DMS 273 (cell line): ENCODE data around the gene SBK2.

Source experiments
- DNase-seq: peaks from one replicate; lab custom pipeline; 2025; ENCODE audit not compliant: unreplicated experiment; lab: John Stamatoyannopoulos, UW

Gene SBK2

DNA sequence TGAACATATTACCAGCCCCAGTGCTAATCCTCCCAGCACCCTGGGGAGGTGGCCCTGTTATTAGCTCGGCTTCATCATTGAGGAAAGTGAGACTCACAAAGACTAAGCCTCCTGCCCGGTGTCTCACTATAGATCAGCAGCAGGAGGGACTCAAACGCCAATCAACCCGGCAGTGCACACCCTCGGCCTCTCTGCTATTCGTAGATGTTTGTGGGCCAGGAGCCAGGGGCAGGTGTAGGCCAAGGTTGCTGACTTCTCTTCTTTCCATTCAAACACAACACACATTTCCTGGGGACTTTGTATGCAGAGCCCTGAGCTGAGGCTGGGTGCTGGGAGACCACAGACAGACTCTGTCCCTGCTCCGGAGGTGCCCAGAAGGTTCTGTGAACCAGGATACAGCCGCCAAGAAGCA, 17.8 kb upstream of the SBK2 start:
- no peak for DNase-seq

DNA sequence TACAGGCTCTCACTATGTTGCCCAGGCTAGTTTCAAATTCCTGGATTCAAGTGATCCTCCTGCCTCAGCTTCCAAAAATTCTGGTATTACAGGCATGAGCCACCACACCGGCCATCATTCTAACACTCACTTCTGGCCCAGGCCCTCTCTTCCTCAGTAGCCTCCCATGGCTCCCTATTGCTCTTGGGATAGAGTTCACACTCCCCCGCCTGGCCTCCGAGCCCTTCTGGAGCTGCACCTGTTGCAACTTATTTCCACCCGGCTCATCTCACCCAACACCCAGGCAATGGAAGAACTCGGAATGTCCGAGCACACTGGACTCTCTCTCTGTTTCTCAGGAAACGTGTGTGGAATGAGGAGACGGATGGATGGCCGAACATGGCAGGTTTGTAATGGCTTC, 17.4 kb upstream of the SBK2 start:
- no peak for DNase-seq

DNA sequence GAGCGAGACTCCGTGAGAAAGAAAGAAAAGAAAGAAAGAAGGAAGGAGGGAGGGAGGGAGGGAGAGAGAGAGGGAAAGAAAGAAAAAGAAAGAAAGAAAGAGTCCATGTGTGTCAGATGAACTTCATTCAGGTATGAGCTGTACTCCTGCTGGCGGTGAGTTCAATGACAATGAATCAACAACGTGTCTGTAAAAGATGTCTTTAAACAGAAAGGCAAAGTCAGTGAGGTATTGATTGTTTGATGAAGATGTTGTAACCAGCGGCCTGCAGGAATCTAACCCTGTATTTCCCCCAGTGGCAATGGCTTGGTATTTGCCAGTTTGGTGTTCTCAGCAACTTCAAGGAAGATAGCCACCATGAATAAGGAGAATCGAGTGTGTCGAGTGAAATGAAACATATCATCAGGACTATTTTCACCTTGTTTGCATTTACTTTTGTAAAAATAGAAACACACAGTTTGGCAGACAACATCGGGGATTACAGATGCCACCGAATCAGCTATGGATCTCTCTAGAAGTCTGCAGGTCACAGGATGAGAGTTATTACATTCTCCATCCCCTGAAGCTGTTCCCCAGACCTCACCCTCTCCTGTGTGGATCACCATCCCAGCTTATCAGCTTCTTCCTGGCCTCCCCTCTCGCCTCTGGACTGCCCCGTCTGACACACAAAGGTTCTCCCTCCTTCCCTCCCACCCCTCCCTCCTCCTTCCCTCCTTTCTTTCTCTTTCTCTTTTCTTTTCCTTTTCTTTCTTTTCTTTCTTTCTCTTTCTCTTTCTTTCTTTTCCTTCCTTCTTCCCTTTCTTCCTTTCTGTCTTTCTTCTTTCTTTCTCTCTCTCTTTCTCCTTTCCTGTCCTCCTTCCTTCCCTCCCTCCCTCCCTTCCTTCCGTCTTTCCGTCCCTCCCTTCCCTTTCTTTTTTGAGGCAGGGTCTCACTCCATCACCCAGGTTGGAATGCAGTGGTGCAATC, 16.6 kb upstream of the SBK2 start:
- no peak for DNase-seq

DNA sequence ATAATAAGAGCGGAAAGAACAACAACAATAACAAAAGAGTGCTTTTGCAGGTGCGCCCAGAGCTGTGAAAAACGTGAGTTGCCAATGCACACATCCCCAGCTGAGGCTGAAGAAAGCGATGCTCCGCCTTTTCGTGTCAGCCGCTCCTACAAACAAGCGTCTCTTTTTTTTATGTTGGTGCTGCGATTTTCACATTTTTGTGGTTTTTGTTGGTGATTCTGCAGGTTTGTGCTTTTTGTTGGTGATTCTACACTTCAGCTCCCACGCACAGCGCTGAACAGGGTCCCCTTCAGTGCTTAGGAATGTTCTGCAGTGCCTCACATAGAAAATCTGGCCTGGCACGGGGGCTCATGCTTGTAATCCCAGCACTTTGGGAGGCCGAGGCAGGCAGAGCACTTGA, 15.7 kb upstream of the SBK2 start:
- no peak for DNase-seq

DNA sequence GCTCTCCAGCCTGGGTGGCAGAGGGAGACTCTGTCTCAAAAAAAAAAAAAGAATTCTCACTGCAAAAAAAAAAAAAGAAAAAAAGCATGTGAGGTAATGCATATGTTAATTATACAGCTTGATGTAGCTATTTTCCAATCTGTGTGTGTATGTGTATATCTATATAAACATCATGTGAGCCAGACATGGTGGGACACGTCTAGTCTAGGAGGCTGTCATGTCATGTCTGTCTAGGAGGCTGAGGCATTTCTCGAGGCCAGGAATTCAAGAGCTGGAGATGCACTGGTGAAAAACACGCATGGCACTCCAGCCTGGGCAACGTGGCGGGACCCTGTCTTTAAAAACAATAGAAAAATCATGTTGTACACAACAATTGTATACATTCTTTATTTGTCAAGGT, 15.3 kb upstream of the SBK2 start:
- no peak for DNase-seq

DNA sequence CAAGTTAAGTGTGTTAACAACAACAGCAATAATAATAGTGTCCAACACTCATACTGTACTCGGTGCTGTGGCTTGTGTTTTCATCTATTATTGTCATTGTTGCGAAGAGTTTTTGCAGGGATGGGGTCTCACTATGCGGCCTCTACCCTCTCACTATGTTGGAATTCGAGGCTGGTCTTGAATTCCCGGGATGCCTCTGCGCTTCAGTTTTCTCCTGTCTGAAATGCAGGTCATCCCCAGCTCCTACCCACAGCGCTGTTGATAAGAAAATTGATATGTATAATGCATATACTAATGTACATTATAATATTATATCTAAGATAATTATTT, 13.4 kb upstream of the SBK2 start:
- no peak for DNase-seq

DNA sequence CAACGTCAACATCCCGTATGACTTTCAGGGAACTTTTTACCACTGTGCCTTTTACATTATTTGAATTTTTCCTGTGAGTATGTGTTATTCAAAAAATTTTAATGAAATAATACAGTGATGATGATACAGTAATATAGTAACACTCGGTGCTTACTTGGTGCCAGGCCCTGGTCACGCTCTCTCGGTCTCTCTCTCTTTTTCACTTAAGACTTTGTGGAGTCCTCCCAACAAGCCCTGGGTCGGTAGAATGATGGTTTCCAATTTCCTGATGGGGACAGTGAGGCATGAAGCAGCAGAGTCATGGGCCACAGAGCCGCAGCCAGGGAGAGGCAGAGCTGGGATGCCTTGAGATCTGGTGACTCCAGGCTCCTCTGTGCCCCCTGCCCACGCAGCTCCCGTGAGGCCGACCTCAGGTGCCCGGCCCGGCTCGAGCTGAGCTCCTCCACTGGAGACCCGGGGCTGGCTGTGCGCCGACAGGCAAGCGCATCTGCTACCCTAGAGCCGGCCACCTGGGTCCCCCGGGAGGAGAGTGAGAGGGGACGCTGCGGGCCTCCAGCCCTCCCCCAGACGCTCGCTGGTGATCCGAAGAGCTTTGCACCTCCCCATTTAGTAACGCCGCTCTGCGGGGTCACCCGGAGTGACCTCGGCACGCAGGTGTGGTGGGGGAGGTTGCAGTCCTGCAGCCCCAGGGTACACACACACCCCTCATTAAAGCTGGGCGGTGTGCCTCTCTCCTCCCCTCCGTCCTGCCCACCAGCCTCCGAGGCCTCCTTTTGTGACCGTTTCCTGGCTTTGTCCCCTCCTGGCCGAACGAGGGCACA, 12.8 kb upstream of the SBK2 start:
- DNase-seq, result peak; percentile 58

DNA sequence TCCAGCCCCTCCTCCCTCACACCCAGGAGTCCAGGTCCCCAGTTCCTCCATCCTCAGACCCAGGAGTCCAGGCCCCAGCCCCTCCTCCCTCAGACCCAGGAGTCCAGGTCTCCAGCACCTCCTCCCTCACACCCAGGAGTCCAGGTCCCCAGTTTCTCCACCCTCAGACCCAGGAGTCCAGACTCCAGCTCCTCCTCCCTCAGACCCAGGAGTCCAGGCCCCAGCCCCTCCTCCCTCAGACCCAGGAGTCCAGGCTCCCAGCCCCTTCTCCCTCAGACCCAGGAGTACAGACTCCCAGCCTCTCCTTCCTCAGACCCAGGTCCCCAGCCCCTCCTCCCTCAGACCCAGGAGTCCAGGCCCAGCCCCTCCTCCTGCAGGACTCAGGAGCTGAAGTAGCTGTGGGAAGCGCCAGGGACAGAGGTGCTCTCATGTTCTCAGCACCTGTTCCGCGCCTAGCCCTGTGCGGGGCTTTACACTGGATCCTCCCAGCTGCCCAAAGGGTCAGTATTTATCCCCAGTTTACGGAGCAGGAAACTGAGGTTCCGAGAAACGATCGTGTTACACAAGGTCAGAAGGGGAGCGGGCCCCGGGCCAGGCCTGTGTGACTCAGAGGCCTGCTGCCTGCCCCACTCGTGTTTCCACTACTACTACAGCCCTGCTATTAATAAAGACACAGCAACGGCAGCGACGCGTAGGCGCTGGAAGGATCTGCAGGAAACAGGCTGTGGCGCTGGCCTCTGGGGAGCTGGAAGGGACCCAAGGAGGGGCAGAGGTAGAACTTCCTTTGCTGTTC, 10.1 kb upstream of the SBK2 start:
- no peak for DNase-seq

DNA sequence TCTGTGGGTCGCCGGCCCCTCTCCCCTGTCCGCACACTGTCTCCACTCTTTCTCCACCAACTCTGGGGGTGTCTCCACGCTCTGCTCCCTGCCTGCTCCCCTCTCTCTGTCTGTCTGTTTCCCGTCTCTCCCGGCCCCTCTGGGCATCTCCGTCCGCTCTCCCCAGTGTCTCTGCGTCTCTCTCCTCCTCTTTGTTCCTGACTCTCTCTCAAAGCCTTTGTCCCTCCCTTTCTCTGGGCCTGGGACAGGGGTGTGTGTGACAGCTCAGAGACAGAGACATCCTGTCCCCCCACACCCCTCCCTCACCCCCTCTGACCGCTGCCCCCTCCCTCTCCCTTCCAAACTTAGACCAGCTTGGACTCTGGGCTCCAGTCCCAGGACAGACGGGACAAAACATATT, 9.1 kb upstream of the SBK2 start:
- DNase-seq, result no peak

DNA sequence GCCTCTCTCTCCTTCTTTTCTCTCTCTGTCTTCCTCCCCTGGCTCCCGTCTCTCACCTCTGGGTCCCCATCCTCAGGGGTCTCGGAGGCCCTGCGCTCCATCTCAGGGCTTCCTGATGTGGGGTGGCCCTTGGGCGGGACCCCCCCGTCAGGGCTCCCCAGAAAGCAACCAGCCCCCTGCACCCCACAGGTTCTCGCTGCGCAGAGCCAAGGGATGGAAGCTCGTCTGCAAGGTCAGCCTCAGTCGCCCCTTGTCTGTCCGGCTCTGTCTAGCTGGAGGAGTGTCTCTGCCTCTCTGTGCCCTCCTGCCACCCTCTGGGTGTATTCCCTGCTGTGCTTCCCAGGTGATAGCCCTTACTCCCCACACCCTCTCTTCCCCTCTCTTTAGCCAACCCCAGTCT, 8.5 kb upstream of the SBK2 start, which contains the start of gene SBK3:
SBK3 (minus strand) TSS at position 101 of the 400 bp plus-strand sequence; CDS start at position 101, 0 bp downstream.
- no peak for DNase-seq

DNA sequence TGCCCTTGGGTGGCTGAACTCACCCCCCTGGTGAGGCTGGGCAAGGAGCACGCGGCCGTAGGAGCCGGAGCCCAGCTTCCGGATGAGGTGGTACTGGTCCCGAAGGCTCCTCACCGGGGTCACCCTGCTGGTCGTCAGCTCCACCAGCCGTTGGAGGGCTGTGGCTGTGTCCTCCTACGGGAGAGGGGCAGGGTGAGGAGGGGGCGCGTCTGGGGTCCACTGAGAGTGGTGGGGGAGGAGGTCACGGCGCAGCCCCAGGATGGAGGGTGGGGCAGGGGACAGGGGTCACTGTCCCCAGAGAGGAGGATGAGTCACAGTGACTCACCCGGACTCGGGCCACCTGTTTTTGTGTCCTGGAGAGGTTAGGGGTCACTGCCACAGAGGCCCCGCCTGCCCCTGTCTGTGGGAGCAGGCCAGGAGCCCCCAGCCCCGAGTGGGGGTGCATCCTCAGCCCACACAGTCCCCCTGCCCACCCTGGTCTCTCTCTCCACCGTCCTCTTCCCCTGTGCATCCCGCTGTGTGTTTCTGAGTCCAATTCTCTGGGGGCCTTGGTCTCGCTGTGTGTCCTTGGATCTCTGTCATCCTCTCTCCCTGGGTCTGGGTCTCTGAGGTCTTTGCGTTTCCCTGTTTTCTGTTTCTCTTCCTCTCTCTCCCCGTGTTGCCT, 8.0 kb upstream of the SBK2 start:
- DNase-seq, result no peak

DNA sequence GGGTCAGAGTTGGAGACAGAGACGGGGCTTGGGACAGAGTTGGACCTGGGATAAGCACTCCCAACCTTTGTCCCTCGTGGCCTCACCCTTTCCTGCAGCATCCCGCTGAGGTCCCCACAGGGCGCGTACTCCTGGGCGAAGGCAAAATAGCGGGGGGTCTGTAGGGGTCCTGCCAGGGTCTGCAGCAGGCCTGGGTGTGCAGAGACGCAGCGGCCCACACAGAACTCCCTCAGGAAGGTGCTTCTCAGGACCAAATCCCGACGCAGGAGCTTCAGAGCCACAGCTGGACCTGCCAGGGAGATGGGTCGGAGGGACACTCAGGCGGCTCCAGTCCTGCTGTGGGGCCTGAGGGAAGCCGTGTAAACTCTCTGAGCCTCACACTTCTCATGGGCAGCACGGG, 7.1 kb upstream of the SBK2 start:
- no peak for DNase-seq

DNA sequence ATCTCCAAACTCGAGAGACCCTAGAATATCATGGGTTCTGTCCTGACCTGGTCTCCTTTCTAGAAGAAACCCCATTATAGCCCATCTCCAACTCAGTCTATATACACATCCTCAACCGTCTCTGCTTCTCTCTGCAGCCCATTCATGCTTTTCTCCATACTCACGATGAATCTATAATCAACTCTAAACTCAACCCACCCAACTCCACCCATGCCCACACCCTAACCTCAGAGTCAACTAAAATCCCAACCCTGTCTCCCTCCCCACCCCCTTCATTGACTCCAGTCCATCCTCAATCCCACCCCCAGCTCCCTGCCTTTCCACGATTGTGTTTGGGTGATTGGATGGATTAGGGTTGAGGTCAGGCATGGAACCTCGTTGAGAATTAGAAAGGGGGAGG, 6.6 kb upstream of the SBK2 start:
- no peak for DNase-seq

DNA sequence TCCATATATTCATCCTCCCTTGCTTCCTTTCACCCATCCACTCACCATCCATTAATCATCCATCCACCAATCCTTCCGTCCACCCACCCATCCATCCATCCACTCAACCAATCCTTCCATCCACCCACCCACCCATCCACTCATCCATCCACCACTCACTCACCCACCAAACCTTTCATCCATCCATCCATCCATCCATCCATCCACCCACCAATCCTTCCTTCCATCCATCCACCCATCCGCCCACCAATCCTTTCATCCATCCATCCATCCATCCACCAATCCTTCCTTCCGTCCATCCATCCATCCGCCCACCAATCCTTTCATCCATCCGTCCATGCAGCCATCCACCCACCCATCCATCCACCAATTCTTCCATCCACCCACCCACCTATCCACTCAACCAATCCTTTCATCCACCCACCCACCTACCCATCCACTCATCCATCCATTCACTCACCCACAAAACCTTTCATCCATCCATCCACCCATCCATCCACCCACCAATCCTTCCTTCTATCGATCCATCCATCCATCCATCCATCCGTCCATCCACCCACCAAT, 5.4 kb upstream of the SBK2 start:
- DNase-seq, result no peak

DNA sequence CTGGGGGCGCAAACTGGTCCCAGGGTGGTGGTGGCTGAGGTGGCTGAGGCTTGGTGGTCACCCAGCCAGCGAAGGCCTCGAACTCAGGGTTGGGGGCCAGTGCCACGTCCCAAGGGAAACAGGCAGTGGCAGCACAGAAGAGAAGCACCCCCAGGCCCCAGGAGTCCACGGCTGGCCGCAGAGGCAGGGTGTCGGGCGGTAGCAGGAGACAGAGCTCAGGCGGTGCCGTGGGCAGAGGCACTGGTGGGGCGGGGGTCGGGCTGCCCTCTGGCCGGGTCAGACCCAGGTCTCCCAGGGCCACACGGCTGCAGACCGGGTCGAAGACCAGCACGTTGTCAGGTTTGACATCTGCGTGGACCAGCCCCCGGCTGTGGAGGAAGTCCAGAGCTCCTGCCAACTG, 4.2 kb upstream of the SBK2 start:
- no peak for DNase-seq

DNA sequence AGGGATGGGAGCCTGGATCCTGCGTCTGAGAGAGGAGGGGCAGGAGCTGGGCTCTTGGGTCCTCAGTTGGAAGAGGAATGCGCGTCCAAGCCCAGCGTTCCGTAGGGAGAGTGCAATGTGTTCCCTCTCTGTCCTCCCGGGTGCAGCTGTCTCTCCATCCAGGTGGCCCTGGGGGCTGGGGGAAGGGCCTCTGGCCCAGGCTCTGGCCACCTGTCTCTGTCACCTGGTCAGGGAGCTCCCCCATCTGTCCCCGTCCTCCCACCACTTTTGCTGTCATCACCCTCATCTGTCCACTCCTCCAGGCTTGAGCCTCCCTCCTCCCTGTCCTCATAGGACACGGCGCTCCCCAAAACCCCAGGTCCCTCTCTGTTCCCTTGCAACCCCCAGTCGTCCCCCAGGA, 3.7 kb upstream of the SBK2 start:
- peak; percentile 56 for DNase-seq

DNA sequence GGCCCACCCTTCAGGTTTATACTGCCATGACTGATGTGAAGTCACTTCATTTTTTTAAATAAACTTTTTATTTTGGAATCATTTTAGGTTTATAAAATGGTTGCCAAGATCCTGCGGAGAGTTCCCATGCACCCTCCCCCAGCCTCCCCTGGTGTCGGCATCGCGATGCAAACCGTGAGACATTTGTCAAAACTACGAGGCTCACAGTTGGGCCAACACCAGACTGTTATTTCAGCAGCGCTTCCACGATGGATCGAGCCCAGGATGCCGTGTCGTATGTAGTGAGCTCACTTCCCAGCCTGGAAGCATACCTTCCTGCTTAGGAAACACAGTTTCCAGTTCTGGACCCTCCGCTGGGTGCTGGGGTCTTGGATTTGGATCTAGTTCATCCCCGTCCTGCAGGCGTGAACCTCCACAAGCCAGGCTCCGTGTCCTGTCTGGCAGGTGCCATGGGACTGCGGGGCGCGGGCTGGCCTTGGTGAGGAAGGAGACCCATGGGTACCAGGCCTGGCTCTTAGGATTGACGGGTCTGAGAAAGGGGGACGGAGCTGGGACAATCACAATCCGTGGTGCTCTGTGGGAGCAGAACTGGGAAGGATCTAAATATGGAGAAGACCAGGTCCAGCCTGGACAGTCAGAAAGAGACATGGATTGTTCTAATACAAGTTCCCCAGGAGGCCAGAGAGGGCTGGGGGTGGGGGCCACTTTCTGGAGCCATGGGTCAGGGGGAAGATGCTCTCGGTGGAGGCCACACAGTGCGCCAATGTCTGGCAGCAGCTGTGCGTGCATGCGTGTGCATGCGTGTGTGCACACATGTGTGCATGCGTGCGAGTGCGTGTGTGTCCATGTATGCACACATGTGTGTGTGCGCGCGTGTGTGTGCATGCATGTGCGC, 2.4 kb upstream of the SBK2 start:
- no peak for DNase-seq

DNA sequence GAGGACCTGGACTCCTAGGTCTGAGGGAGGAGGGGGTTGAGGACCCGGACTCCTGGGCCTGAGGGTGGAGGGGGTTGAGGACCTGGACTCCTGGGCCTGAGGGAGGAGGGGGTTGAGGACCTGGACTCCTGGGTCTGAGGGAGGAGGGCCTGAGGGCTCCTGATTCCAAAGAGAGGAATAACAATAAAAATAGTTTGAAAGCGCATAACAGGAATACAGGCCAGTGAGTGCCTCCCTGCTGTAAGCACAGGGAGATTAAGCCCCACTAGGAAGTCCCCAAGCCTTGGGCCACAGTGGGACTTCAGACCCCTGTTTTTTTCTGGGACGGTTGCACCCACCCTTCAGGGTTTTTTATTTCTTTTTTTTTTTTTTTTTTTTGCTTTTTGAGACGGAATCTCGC, 1.2 kb upstream of the SBK2 start:
- DNase-seq, result no peak

DNA sequence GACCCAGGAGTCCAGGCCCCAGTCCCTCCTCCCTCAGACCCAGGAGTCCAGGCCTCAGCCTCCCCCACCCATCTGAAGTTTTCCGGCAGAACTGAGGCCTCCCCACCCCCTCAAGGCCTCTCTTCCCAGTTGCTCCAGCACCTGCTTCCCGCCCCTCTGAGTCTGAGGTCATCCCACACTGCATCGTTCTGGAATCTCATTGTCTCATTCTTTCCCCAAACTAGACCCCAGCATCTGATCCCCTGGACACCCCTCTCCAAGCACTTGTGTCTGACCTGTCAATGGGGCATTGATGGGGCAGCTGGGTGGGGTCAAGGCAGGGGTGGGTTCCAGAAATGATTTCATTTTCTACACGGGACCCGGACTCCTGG, 793 bp upstream of the SBK2 start:
- DNase-seq, result no peak

DNA sequence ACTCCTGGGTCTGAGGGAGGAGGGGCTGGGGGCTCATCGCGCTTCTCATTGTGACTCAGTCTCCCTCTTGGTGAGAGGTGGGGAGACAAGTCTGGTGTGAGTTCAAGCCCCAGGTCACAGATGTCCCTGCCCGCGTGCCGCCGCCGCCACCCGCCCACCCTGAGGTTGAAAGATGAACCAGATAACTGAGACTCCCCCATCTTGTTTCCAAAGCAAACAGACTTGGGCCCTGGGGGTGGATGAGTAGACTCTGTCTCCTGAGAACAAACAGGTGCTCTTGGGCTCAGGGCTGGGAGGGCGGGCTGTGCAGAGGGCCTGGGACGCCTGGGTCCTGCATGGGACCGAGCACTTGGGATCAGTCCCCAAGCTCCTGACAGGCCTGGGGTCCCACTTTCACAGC, 567 bp downstream of the SBK2 start:
- no peak for DNase-seq
